Measurements from ENCODE around the gene ADK.

The ADK gene

DNA sequence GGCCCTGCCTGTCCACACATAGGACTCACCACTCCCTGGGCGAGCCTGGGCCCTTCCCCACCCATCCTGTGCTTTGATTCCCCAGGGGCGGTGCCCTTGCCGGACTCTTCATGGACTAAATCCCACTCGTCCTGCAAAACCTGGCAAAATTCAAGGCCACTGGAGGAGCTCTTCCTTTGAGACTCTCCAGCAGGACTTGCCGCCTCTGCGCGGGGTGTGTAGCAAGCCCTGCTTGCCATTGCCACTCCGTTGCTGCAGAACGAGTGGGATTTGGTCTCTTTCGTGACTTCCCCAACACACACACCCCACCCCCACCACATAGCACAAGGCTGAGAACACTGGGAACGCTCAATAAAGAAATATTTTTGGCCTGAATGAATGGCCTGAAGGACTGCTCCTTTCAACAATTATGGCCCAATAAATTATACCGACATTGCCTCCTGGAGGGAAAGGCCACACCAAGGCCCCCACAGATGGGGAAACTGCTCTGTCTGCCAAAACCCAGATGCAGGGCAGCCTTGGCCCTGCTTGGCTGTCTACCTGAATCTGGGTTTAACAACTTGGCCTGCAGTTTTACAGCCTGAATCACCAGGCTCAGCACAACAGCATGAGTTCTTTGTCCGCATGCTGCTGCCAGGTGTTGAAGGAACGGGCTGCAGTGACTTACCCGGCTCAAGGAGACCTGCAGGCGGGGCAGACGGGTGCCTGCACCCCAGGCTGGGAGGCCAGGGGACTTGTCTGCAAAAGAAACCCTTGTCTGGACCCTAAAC, 602.6 kb downstream of the ADK start:
- DNase-seq: no peak

DNA sequence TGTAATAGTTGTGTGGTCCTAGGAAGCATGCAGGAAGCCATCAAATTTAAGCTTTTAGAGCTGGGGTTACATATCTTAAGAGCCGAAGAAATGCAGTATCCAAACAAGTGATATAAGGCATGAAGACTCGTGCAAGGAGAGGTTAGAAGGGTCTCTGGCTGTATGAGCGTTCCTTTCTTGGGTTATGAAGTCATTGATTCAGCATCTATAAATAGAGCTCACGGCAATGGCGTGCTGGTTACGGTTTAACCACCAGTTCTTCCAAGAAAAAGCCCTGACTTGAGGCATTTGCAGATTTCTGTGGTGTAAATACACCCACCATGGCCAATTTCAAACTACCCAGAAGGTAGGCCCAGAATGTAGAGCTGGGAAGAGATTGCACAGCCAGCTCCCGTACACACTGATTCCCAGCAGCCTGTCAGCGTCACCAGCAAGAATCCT, 603.4 kb downstream of the ADK start:
- DNase-seq: no peak

- no peak for DNase-seq
These were observed 604.3 kb downstream of the ADK start for GRCh38 chr10:74755273-74755672.

Data from effector CD8-positive, alpha-beta T cell (primary cell).